ENCODE measurements around the gene TBX4. TPM values are rescaled to one million over a fixed set of nuclear protein-coding genes. Genes with fewer than 3 reads are reported as not detected.
"Not testable (repeated sequence)": the region's sequence is repeated elsewhere in the genome, so short reads cannot be mapped to it uniquely, and the experiment has no call there.

TBX4 gene
- total RNA-seq, 1 donor from 2014 or later, result not detected

DNA sequence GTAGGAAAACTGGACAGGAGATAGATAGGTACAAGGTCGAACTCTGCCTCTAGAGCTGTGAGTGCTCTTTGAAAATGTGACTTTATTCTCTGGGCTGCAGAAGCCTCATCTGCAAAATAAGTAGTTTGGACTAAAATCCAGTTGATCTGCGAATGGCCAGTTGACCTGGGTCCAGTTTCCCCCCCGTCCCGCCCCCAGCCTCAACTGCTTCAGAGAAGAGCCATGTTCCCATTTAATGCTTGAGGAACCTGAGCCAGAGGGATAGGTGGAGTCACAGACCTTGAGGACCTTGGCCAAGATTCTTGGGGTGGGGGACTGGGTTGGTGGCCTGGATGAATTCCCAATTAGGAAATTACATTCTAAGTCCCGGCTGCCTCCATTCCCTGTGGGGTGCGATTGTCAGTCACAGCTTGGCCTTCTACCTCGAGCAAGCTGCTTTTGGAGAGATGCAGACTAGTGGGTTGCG, 38.5 kb upstream of the TBX4 start:
- ATAC-seq, result no peak

GRCh38 chr17:61414141-61414935, 37.9 kb upstream of the TBX4 start:
- no peak for ATAC-seq

DNA sequence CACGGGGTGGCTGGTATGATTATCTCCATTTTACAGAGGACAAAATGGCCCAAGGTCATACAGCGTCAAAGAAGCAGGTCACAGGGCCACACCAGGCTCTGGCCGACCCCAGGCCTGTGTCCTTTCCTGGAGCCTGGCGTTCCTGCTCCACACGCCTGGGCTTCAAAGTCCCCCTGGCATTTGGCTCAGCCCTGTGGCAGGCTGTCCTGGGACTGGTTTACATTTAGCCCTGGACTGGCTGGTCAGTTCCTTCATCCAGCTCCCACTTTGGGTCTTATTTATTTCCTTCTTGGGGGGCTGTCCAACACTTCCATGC, 37.3 kb upstream of the TBX4 start:
- no peak for ATAC-seq

DNA sequence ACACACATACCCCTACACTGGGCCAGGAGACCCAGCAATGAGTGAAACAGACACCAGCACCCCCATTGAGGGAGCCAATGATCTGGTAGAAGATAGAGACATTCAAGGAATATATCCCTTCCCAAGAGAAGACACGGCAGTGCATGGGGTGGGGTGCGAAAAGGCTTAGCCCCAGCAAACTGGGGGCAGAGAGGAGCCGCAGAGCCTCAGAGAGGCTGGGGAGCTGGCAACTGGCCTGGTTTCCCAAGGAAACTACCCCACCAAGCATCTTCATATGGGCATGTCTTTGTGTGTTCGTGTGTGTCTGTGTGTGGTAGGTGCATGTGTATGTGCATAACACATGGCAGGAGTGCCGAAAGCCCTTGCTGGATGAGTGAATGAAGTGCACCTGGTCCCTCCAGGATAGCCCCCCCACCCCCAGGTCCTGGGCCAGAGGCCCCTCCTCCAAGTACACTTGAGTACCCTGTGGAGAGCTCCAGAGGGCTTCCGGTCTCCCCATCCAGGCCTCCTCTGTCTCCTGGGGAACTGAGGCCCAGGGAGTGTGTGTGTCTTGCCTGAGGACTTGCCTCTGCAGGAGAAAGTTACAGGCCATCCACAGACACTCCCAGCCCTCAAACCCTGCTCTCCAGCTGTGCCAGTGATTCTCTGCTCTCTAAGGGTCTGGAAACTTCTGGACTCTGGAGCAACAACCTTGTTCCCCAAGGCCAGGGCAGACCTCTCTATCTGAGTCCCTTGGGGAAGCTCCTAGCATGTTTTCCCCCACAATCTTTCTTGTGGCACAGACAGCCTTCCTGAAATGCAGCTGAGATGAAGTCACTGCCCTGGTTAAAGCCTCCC, 36.6 kb upstream of the TBX4 start:
- ATAC-seq, result no peak

- ATAC-seq, result no peak
Observed at GRCh38 chr17:61416211-61416539, 36.0 kb upstream of the TBX4 start.

- ATAC-seq, result peak; percentile 40
Observed at GRCh38 chr17:61416540-61417363, 35.5 kb upstream of the TBX4 start.

- ATAC-seq, result no peak
Observed at GRCh38 chr17:61418449-61418848, 33.8 kb upstream of the TBX4 start.

- ATAC-seq, result no peak
Observed at GRCh38 chr17:61419496-61420046, 32.7 kb upstream of the TBX4 start.

GRCh38 chr17:61420052-61420451, 32.2 kb upstream of the TBX4 start:
- ATAC-seq, result no peak

DNA sequence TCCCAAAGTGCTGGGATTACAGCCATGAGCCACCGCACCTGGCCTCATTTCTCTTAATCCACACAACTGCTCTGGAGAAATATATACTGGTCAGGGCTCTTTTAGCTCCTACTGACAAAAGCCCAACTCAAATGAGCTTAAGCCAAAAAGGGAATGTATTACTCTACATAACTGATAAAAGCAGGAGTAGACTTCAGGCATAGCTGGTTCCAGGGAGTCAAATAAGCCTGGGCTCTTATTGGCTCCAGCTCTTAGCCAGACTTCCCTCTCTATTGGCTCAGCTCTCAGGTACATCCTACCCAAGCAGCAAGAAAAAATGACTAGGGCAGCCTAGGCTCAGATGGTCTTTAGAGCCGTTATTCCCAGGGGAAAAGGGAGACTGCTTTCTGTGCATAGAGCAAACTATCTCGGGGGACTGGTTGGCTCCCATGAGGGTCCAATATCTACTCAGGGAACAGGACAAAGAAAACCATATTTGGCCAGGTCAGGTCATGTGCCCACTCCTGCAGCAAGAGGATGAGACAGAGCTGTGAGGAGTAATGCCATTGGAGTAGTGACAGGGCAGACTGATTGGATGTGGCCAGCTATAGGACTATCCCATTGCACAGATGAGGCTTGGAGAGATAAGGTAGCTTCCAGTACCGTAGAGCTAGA, 31.4 kb upstream of the TBX4 start:
- no peak for ATAC-seq

GRCh38 chr17:61421460-61421859, 30.8 kb upstream of the TBX4 start:
- ATAC-seq, result no peak

DNA sequence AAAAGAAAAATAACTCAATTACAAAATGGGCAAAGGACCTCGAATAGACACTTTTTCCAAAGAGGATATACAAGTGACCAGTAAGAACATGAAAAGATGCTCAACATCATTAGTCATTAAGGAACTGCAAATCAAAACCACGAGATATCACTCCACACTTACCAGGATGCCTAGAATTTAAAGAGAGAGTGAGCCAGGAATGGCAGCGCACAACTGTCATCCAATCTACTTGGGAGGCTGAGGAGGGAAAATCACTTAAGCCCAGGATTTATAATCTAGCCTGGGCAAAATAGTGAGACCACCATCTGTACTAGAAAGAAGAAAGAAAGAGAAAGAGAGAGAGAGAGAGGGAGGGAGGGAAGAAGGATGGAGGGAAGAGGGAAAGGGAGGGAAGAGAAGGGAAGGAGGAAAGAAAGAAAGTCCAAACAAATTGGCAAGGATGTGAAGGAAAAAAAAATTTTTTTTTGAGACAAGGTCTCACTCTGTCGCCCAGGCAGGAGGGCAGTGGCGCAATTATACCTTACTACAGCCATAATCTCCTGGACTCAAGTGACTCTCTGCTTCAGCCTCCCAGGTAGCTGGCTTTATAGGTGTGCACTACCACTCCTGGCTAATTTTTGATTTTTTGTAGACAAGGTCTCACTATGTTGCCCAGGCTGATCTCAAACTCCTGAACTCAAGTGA, 30.0 kb upstream of the TBX4 start:
- no peak for ATAC-seq

GRCh38 chr17:61422869-61423268, 29.4 kb upstream of the TBX4 start:
- ATAC-seq, result no peak

DNA sequence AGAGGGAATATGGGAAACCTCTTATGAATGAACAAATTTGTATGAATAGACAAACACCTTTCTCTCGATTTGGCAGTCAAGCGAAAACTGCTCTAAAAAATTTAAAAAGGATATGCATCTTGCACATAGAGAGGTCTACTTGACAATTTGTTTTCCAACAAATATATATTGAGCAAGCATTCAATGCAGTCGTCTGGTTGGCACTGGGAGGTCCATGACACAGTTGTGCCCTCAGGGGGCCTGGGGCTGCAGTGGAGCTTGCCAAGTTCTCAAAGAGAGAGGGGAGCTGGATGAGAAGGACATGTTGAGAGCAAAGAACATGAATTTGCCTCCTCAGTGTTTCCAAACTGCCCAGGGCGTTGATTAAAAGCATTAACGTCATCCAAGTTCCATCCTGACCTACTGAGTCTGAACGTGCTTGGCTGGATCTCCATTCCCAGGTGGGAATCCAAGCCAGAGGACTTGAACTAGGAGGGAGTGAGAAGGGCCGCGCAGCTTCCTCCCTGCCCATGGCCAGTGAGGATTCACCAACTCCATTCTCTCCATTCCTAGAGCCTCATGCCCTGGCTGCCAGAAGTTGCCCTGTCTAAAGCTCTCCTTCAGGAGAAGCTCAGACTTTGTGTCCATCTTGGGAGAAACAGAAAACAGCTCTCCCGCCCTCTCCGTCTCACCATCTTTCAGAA, 28.1 kb upstream of the TBX4 start:
- no peak for ATAC-seq

- no peak for ATAC-seq
Observed at GRCh38 chr17:61425682-61426481, 26.3 kb upstream of the TBX4 start.

GRCh38 chr17:61426482-61427304, 25.5 kb upstream of the TBX4 start:
- no peak for ATAC-seq

- no peak for ATAC-seq
Observed at GRCh38 chr17:61427567-61427966, 24.7 kb upstream of the TBX4 start.

GRCh38 chr17:61429274-61429673, 22.9 kb upstream of the TBX4 start:
- no peak for ATAC-seq

DNA sequence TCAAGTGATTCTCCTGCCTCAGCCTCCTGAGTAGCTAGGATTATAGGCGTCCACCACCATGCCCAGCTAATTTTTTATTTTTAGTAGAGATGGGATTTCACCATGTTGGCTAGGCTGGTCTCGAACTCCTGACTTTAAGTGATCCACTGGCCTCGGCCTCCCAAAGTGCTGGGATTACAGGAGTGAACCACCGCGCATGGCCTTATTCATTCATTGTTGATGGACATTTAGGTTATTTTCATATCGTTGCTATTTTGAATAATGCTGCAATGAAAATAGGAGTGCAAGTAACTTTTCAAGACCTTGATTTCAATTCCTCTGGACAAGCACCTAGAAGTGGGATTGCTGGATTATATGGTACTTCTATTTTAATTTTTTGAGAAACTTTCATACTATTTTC, 22.4 kb upstream of the TBX4 start:
- not testable (repeated sequence) for ATAC-seq
